GM23338 (cell line): ENCODE results near the gene ZBTB14. TPM values are rescaled to one million over a fixed set of nuclear protein-coding genes. Genes with fewer than 3 reads are reported as not detected.

ENCODE experiments used
- ATAC-seq: fragments of 200-7000 bp; cut with Tn5 transposase; 3 replicates; pipeline ENCODE4 v1.9.1; 2020
- DNase-seq: peaks from one replicate; pipeline ENCODE4 v3.0.0-alpha.2; 2015; ENCODE audit warnings: low spot score
- H2AFZ ChIP-seq: fragments of 200-600 bp; sonication (generic); 2 replicates; pipeline ENCODE4 v1.8.0; 2016; ENCODE audit warnings: antibody characterized with exemption, mild to moderate bottlenecking, moderate library complexity
- H3F3A ChIP-seq: fragments of 200-600 bp; sonication (generic); replicated peaks from 2 replicates; pipeline ENCODE4 v1.8.0; 2017; ENCODE audit warnings: antibody characterized with exemption, mixed run types, low read depth
- H3K27ac ChIP-seq: fragments of 200-600 bp; sonication (generic); 2 replicates; pipeline ENCODE4 v1.6.1; 2016; ENCODE audit warnings: low read depth
- H3K27me3 ChIP-seq: fragments of 200-600 bp; sonication (generic); 2 replicates; pipeline ENCODE4 v1.8.0; 2016; ENCODE audit warnings: mild to moderate bottlenecking, mixed run types, moderate library complexity; ENCODE audit not compliant: insufficient read depth
- H3K36me3 ChIP-seq: fragments of 200-600 bp; sonication (generic); 2 replicates; pipeline ENCODE4 v1.8.0; 2016; ENCODE audit warnings: mild to moderate bottlenecking; ENCODE audit not compliant: insufficient read depth
- H3K4me1 ChIP-seq: fragments of 200-600 bp; sonication (generic); 2 replicates; pipeline ENCODE4 v1.8.0; 2016; ENCODE audit warnings: mild to moderate bottlenecking, moderate library complexity; ENCODE audit not compliant: insufficient read depth
- H3K4me2 ChIP-seq: fragments of 200-600 bp; sonication (generic); 2 replicates; pipeline ENCODE4 v1.7.1; 2017; ENCODE audit warnings: mixed run types
- H3K4me3 ChIP-seq: fragments of 200-600 bp; sonication (generic); 2 replicates; pipeline ENCODE4 v1.6.1; 2016; ENCODE audit warnings: mixed run types
- H3K79me2 ChIP-seq: fragments of 200-600 bp; sonication (generic); replicated peaks from 2 replicates; pipeline ENCODE4 v1.8.0; 2017; ENCODE audit warnings: mild to moderate bottlenecking; ENCODE audit not compliant: insufficient read depth
- H3K9me2 ChIP-seq: fragments of 200-600 bp; sonication (generic); 2 replicates; pipeline ENCODE4 v1.8.0; 2017; ENCODE audit not compliant: insufficient read depth
- H4K20me1 ChIP-seq: fragments of 200-600 bp; sonication (generic); replicated peaks from 2 replicates; pipeline ENCODE4 v1.8.0; 2017; ENCODE audit warnings: mild to moderate bottlenecking; ENCODE audit not compliant: insufficient read depth
- H3K27ac Mint-ChIP-seq: 2 replicates; pipeline ENCODE4 v1.8.0; 2020; ENCODE audit warnings: inconsistent platforms, mild to moderate bottlenecking, moderate library complexity, mixed read lengths
- H3K27me3 Mint-ChIP-seq: 3 replicates; pipeline ENCODE4 v1.8.0; 2022; ENCODE audit warnings: low read depth, mild to moderate bottlenecking, moderate library complexity, mixed read lengths, inconsistent platforms; ENCODE audit not compliant: insufficient read depth, poor library complexity
- H3K36me3 Mint-ChIP-seq: 3 replicates; pipeline ENCODE4 v1.8.0; 2021; ENCODE audit warnings: low read depth, mild to moderate bottlenecking, inconsistent platforms, moderate library complexity, mixed read lengths
- H3K4me1 Mint-ChIP-seq: 3 replicates; pipeline ENCODE4 v1.8.0; 2020; ENCODE audit warnings: mild to moderate bottlenecking, inconsistent platforms, mixed read lengths
- H3K4me3 Mint-ChIP-seq: 3 replicates; pipeline ENCODE4 v1.8.0; 2021; ENCODE audit warnings: moderate library complexity, mild to moderate bottlenecking, inconsistent platforms, mixed read lengths
- H3K9me3 Mint-ChIP-seq: 3 replicates; pipeline ENCODE4 v1.8.0; 2020; ENCODE audit warnings: moderate library complexity, mild to moderate bottlenecking, inconsistent platforms, mixed read lengths
- CREB1 ChIP-seq: fragments of 250-450 bp; sonication (Bioruptor Pico); IDR thresholded peaks from 2 replicates; pipeline ENCODE4 v1.5.0; 2020; ENCODE audit warnings: low read depth, mild to moderate bottlenecking, moderate library complexity
- CTCF ChIP-seq, 2 experiments: fragments of 200-600 bp in 1 of 2; sonication (generic) in 1 of 2; conservative IDR thresholded peaks; 2 replicates each; pipeline versions ENCODE4 v1.5.1 to v1.6.1; 2016 to 2017; ENCODE audit warnings: antibody characterized with exemption in 2 of 2, low read depth in 2 of 2, mild to moderate bottlenecking in 2 of 2, moderate library complexity in 1 of 2
- ETS1 ChIP-seq: IDR thresholded peaks from 2 replicates; pipeline ENCODE4 v1.6.1; 2016; ENCODE audit warnings: antibody characterized with exemption
- EZH2 ChIP-seq: fragments of 200-600 bp; sonication (generic); IDR thresholded peaks from one replicate; pipeline ENCODE4 v1.8.0; 2017; ENCODE audit warnings: antibody characterized with exemption, mild to moderate bottlenecking, low read depth; ENCODE audit not compliant: unreplicated experiment
- EZH2phosphoT487 ChIP-seq: fragments of 200-600 bp; sonication (generic); IDR thresholded peaks from one replicate; pipeline ENCODE4 v1.8.1; 2018; ENCODE audit warnings: antibody characterized with exemption; ENCODE audit not compliant: unreplicated experiment
- JUNB ChIP-seq: IDR thresholded peaks from one replicate; pipeline ENCODE4 v1.6.1; 2016; ENCODE audit warnings: antibody characterized with exemption; ENCODE audit not compliant: unreplicated experiment
- NANOG ChIP-seq: IDR thresholded peaks from 2 replicates; pipeline ENCODE4 v1.6.1; 2016; ENCODE audit warnings: antibody characterized with exemption, borderline replicate concordance
- POLR2AphosphoS5 ChIP-seq: IDR thresholded peaks from 2 replicates; pipeline ENCODE4 v1.6.1; 2016; ENCODE audit warnings: antibody characterized with exemption, low read depth
- REST ChIP-seq: IDR thresholded peaks from one replicate; pipeline ENCODE4 v1.6.1; 2018; ENCODE audit warnings: antibody characterized with exemption; ENCODE audit not compliant: unreplicated experiment
- STAT1 ChIP-seq: IDR thresholded peaks from one replicate; pipeline ENCODE4 v1.6.1; 2016; ENCODE audit warnings: antibody characterized with exemption; ENCODE audit not compliant: unreplicated experiment
- ZNF114 ChIP-seq: fragments of 250-450 bp; sonication (Bioruptor Pico); IDR thresholded peaks from 2 replicates; pipeline ENCODE4 v1.5.0; 2020; ENCODE audit warnings: mild to moderate bottlenecking, moderate library complexity
- ZNF462 ChIP-seq: fragments of 250-450 bp; sonication (Bioruptor Pico); IDR thresholded peaks from 2 replicates; pipeline ENCODE4 v1.5.0; 2020; ENCODE audit warnings: mild to moderate bottlenecking, moderate library complexity
- polyA plus RNA-seq: library from polyadenylated mRNA; unstranded; fragments of >200 nt; fragmentation: Nextera tagmentation; extraction: Ambion mirVana; gene quantifications from 2 replicates; pipeline ENCODE4 v1.2.1, GENCODE V29; 2016
- total RNA-seq: library from RNA; depleted of rRNA; stranded (reverse); fragments of >200 nt; shearing (Covaris generic); gene quantifications from 2 replicates; pipeline ENCODE4 v1.2.3, GENCODE V29; 2014

ZBTB14 gene
- total and polyA plus RNA-seq, 2 experiments from 2014 or later, result 5.2 to 16.8 TPM

- TF ChIP-seq ZNF462 (CRISPR knock-in tag) (no peak), ZNF114 (CRISPR knock-in tag) (no peak), ETS1 (no peak), CREB1 (CRISPR knock-in tag) (no peak), JUNB (no peak), EZH2 (no peak)
These were observed 12.8 kb downstream of the ZBTB14 start (continued) for GRCh38 chr18:5282770-5283169.

GRCh38 chr18:5276947-5277346 lies 18.6 kb downstream of the ZBTB14 start:
- Histone ChIP-seq H3K4me1 (no peaks in the 10 kb centered on the region), H3F3A (no peaks in the 10 kb centered on the region), H2AFZ (peak overlapping the region; percentile 19; the same call in 1 of the 2 replicates), H3K4me3 (no peak overlapping the region), H3K27me3 (no peaks in the 10 kb centered on the region), H4K20me1 (no peaks in the 10 kb centered on the region), H3K79me2 (no peaks in the 10 kb centered on the region), H3K36me3 (no peaks in the 10 kb centered on the region; the same call in 1 of the 2 replicates), H3K27ac (no peak overlapping the region), H3K9me2 (no peaks in the 10 kb centered on the region), H3K4me2 (no peak overlapping the region)
- H3K36me3 Mint-ChIP-seq, result peaks cover 4% of the 10 kb centered on the region; the same call in 1 of the 3 replicates
- no peaks in the 10 kb centered on the region for H3K27me3 Mint-ChIP-seq
- H3K27ac Mint-ChIP-seq, result no peak overlapping the region
- H3K4me1 Mint-ChIP-seq, result peaks cover 2% of the 10 kb centered on the region; the same call in 2 of the 3 replicates
- DNase-seq (peak; percentile 17), ATAC-seq (peak; percentile 69)
- no peak overlapping the region for H3K4me3 Mint-ChIP-seq
- H3K9me3 Mint-ChIP-seq, result peaks cover 19% of the 10 kb centered on the region
- TF ChIP-seq ZNF114 (CRISPR knock-in tag) (no peak), NANOG (no peak), POLR2AphosphoS5 (no peak), REST (no peak), ETS1 (no peak), STAT1 (no peak), CTCF (conservative IDR thresholded peaks at IDR 0.05; ENCODE audit: low read depth in 2 of 2) (no peak), EZH2 (no peak), EZH2phosphoT487 (no peak)
